K562 (cell line): Measurements from ENCODE around the gene LMAN2L. TPM values are rescaled to one million over a fixed set of nuclear protein-coding genes. Genes with fewer than 3 reads are reported as not detected.

ENCODE experiments used
- ADNP ChIP-seq: fragments of 200-800 bp; sonication (Bioruptor generic); IDR thresholded peaks from 2 replicates; pipeline ENCODE4 v1.6.1; 2016; ENCODE audit warnings: missing genetic modification characterization, missing compliant biosample characterization
- CBX2 ChIP-seq: fragments of 200-600 bp; sonication (generic); IDR thresholded peaks from one replicate; pipeline ENCODE4 v1.6.1; 2012; ENCODE audit warnings: mild to moderate bottlenecking, low read length, inconsistent platforms; ENCODE audit not compliant: insufficient read depth, poor library complexity, severe bottlenecking
- CCAR2 ChIP-seq: fragments of 200-400 bp; formaldehyde crosslinking; IDR thresholded peaks from 2 replicates; pipeline ENCODE4 v1.6.1; 2017; ENCODE audit warnings: mild to moderate bottlenecking, low read depth, low read length
- CHCHD3 ChIP-seq: fragments of 250-450 bp; sonication (Bioruptor Pico); IDR thresholded peaks from 2 replicates; pipeline ENCODE4 v2.1.2; 2022; ENCODE audit warnings: mild to moderate bottlenecking
- CREBBP ChIP-seq: IDR thresholded peaks from one replicate; pipeline ENCODE4 v1.6.1; 2012; ENCODE audit warnings: low read depth, mild to moderate bottlenecking, control low read depth, inconsistent platforms, low read length
- EGR1 ChIP-seq: fragments of 450-650 bp; conservative IDR thresholded peaks from 2 replicates; pipeline ENCODE4 v1.6.1; 2017; ENCODE audit warnings: mild to moderate bottlenecking
- FOXJ2 ChIP-seq: fragments of 200-800 bp; sonication (Bioruptor generic); IDR thresholded peaks from 2 replicates; pipeline ENCODE4 v1.6.1; 2016; ENCODE audit warnings: missing genetic modification characterization, missing compliant biosample characterization
- JUN ChIP-seq, 2 experiments: sonication (generic) in 1 of 2; formaldehyde crosslinking in 1 of 2; IDR thresholded peaks; 2 replicates each; pipeline versions ENCODE4 v1.6.1 to v1.8.0; 2012 to 2022; ENCODE audit warnings: borderline replicate concordance in 2 of 2, mild to moderate bottlenecking in 2 of 2, improper control_type of control experiment in 1 of 2, low read depth in 1 of 2, low read length in 1 of 2, missing genetic modification reagents in 1 of 2
- KAT8 ChIP-seq: fragments of 450-650 bp; IDR thresholded peaks from 2 replicates; pipeline ENCODE4 v1.6.1; 2016; ENCODE audit warnings: low read depth, mild to moderate bottlenecking
- MAFK ChIP-seq: IDR thresholded peaks from 2 replicates; pipeline ENCODE4 v1.6.1; 2011; ENCODE audit warnings: low read length, improper control_type of control experiment
- MYC ChIP-seq, 2 experiments: fragments of 250-450 bp in 1 of 2; sonication (Bioruptor Pico) in 1 of 2; IDR thresholded peaks; 2 replicates each; pipeline versions ENCODE4 v1.5.1 to v1.6.1; 2012 to 2021; ENCODE audit warnings: low read depth in 2 of 2, borderline replicate concordance in 1 of 2, improper control_type of control experiment in 1 of 2, low read length in 1 of 2, mild to moderate bottlenecking in 1 of 2, moderate library complexity in 1 of 2
- MYNN ChIP-seq, 2 experiments: sonication (generic); formaldehyde crosslinking in 1 of 2; IDR thresholded peaks; 2 replicates each; pipeline versions ENCODE4 v1.5.0 to v1.6.1; 2016 to 2020; ENCODE audit warnings: antibody characterized with exemption in 1 of 2, missing genetic modification reagents in 1 of 2
- PHF8 ChIP-seq: fragments of 200-600 bp; sonication (generic); IDR thresholded peaks from 2 replicates; pipeline ENCODE4 v1.6.1; 2012; ENCODE audit warnings: mixed run types, mild to moderate bottlenecking, inconsistent platforms, low read length, moderate library complexity, borderline replicate concordance
- RUNX1 ChIP-seq: sonication (generic); IDR thresholded peaks from 2 replicates; pipeline ENCODE4 v1.6.1; 2016; ENCODE audit warnings: antibody characterized with exemption, low read depth
- SMARCB1 ChIP-seq: IDR thresholded peaks from 2 replicates; pipeline ENCODE4 v1.6.1; 2011; ENCODE audit warnings: improper control_type of control experiment, low read depth; ENCODE audit not compliant: insufficient read length
- SP1 ChIP-seq: sonication (generic); formaldehyde crosslinking; IDR thresholded peaks from 2 replicates; pipeline ENCODE4 v1.8.1; 2022; ENCODE audit warnings: mild to moderate bottlenecking, missing genetic modification reagents
- ZNF121 ChIP-seq: sonication (generic); formaldehyde crosslinking; conservative IDR thresholded peaks from 2 replicates; pipeline ENCODE4 v1.8.0; 2022; ENCODE audit warnings: missing genetic modification reagents
- ZNF143 ChIP-seq: sonication (generic); formaldehyde crosslinking; IDR thresholded peaks from 2 replicates; pipeline ENCODE4 v1.9.0; 2022; ENCODE audit warnings: mild to moderate bottlenecking, missing genetic modification reagents
- ZNF431 ChIP-seq: sonication (generic); formaldehyde crosslinking; IDR thresholded peaks from 2 replicates; pipeline ENCODE4 v1.8.0; 2022; ENCODE audit warnings: mild to moderate bottlenecking, missing genetic modification reagents
- polyA plus RNA-seq, 8 experiments: library from polyadenylated mRNA; depleted of rRNA in 4 of 8; stranded (reverse) in 5 of 8; unstranded in 3 of 8; fragments of >200 nt; fragmentation: Nextera tagmentation in 2 of 8; fragmentation: Illumina TruSeq in 1 of 8; extraction: Ambion mirVana in 2 of 8; extraction: Trizol in 1 of 8; gene quantifications; 2 replicates each; pipeline versions ENCODE4 v1.2.1 to v1.2.3, GENCODE V29; 2011 to 2014; ENCODE audit warnings: inconsistent platforms in 1 of 8, missing spikeins in 1 of 8
- total RNA-seq, 7 experiments: library from RNA; depleted of rRNA in 6 of 7; stranded (reverse); fragments of >200 nt in 6 of 7; fragmentation: Illumina TruSeq in 2 of 7; extraction: Trizol in 2 of 7; gene quantifications; 2 replicates each; pipeline versions ENCODE4 v1.2.1 to v1.2.3, GENCODE V29; 2011 to 2021; ENCODE audit warnings: low replicate concordance in 1 of 7
- TF ChIP-seq, protein P1 (sequence below): sonication (generic); IDR thresholded peaks from 2 replicates; pipeline ENCODE4 v1.6.1; 2016
- TF ChIP-seq, protein P2 (sequence below): fragments of 250-450 bp; sonication (Bioruptor Pico); IDR thresholded peaks from 2 replicates; pipeline ENCODE4 v1.5.1; 2021; ENCODE audit warnings: mild to moderate bottlenecking
- TF ChIP-seq, protein P3 (sequence below): sonication (generic); formaldehyde crosslinking; IDR thresholded peaks from 2 replicates; pipeline ENCODE4 v1.8.0; 2022; ENCODE audit warnings: mild to moderate bottlenecking, missing genetic modification reagents

Gene LMAN2L
- total and polyA plus RNA-seq, 9 of the 15 experiments (the other 6 are each of a cell fraction or from before 2014, with no cell fraction given) = 7.2 to 37.7 (median 12.5) TPM

DNA sequence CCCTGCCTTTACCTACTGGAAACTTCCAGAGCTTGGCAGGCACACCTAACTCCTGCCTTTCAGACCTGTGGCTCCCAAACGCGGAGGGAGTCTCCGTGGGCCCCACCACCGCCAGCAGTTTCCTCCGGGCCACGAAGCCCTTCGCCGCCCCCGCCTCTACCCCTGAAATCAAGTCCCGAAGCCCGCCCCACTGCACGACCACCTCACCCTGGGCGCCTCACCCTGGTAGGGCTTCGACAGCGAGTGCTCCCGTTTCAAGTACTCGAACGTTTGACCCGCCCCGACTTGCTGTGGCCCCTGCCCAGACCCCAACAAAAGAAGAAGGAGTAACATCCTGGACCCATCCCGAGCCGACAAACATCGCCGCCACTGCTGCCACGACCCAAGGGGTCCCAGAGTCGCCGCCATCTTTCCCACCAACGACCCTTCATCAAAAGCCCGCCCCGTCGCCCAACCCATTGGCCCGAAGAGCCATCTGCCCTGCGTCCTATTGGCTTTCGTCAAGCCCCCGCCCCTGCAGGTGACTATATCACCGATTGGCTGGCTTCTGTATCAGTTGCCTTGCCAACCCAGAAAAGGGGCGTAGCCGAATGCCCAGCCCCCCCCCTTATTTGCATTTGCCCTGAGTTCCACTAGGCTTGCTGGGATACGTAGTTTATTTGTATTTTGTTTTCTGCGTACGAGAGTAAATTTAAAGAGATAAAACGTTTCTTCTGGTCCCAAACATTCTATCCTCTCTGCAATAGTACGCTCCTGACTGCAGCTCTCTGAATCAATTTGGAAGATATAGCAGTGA, at the start of gene LMAN2L (continued):
- TF ChIP-seq ZNF121 (CRISPR knock-in tag) (no peak), RUNX1 (0 out of 2 replicates have a peak, but pooled peaks have one; percentile 37), PHF8 (peak; percentile 84; the same call in 1 of the 2 replicates), MYC (IDR thresholded peaks at IDR 0.05; ENCODE audit: low read depth, low read length) (peak; percentile 46; the same call in 1 of the 2 replicates), MYC (CRISPR knock-in tag; IDR thresholded peaks at IDR 0.05; ENCODE audit: borderline replicate concordance, low read depth) (no peak), CREBBP (no peak), FOXJ2 (tag) (peak; percentile 63; the same call in 1 of the 2 replicates), CCAR2 (no peak), EGR1 (0 out of 2 replicates have a peak, but pooled peaks have one; percentile 15), ZNF143 (CRISPR knock-in tag) (peak; percentile 88), JUN (IDR thresholded peaks at IDR 0.05; ENCODE audit: borderline replicate concordance, low read depth, low read length) (0 out of 2 replicates have a peak, but pooled peaks have one; percentile 15), JUN (CRISPR knock-in tag; IDR thresholded peaks at IDR 0.05; ENCODE audit: borderline replicate concordance) (no peak), ADNP (tag) (no peak), CBX2 (no peak), CHCHD3 (no peak), MYNN (IDR thresholded peaks at IDR 0.05) (0 out of 2 replicates have a peak, but pooled peaks have one; percentile 15), MYNN (CRISPR knock-in tag; IDR thresholded peaks at IDR 0.05) (no peak), MAFK (0 out of 2 replicates have a peak, but pooled peaks have one; percentile 5), ZNF431 (CRISPR knock-in tag) (0 out of 2 replicates have a peak, but pooled peaks have one; percentile 28), SMARCB1 (no peak), KAT8 (no peak), SP1 (CRISPR knock-in tag) (peak; percentile 98)
- TF ChIP-seq, protein P1, sequence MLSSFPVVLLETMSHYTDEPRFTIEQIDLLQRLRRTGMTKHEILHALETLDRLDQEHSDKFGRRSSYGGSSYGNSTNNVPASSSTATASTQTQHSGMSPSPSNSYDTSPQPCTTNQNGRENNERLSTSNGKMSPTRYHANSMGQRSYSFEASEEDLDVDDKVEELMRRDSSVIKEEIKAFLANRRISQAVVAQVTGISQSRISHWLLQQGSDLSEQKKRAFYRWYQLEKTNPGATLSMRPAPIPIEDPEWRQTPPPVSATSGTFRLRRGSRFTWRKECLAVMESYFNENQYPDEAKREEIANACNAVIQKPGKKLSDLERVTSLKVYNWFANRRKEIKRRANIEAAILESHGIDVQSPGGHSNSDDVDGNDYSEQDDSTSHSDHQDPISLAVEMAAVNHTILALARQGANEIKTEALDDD = no peak
- TF ChIP-seq, protein P2, sequence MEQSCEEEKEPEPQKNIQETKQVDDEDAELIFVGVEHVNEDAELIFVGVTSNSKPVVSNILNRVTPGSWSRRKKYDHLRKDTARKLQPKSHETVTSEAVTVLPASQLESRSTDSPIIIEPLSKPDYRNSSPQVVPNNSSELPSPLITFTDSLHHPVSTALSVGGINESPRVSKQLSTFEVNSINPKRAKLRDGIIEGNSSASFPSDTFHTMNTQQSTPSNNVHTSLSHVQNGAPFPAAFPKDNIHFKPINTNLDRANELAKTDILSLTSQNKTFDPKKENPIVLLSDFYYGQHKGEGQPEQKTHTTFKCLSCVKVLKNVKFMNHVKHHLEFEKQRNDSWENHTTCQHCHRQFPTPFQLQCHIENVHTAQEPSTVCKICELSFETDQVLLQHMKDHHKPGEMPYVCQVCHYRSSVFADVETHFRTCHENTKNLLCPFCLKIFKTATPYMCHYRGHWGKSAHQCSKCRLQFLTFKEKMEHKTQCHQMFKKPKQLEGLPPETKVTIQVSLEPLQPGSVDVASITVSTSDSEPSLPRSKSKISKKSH (CRISPR knock-in tag) = no peak
- TF ChIP-seq, protein P3, sequence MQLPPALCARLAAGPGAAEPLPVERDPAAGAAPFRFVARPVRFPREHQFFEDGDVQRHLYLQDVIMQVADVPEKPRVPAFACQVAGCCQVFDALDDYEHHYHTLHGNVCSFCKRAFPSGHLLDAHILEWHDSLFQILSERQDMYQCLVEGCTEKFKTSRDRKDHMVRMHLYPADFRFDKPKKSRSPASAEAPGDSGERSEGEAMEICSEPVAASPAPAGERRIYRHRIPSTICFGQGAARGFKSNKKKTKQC (CRISPR knock-in tag) = peak; percentile 70; the same call in 1 of the 2 replicates
